Measurements from ENCODE around the gene RBM26.

The RBM26 gene

DNA sequence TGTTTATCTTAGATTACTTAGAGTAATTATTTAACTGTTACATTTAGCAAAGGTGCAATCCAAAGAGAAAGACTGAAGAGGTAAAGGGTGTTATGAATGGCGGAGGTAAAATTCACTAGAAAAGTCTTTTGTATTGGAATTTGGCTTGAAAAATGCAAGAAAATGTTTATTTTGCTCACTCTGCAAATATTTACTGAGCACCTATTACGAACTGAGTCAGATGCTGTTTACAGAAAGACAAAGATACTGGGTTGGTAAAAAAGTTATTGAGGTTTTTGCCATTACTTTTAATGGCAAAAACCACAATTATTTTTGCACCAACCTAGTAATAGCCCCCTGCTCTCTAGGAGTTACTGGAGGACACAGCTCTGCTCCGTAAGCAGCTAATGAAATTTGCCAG, 135.2 kb downstream of the RBM26 start:
- no peak for DNase-seq
